ENCODE measurements around the gene TEK.

TEK gene

GRCh38 chr9:27125030-27125429 lies 16.0 kb downstream of the TEK start:
- peak; percentile 47 for DNase-seq

DNA sequence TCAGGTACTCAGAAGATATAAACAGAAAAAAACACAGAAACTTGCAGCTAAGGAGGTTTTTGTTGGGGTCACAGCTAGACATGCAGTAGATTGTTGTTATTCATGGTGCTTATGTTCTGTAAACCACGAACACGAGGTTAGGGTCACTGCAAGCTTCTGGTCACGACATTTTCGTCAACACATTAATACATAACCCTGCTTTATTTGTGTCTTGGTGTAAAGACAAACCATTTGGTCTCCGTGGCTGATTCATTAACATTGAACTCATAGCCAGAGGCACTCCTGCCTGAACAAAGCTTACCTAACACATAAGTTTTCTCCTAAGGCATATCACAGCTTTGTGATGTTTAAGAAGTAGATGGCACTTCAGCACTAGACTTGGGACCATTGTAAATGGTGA lies 16.9 kb downstream of the TEK start:
- no peak for DNase-seq

GRCh38 chr9:27126670-27127069 lies 17.6 kb downstream of the TEK start:
- DNase-seq = no peak

GRCh38 chr9:27129221-27129620 lies 20.2 kb downstream of the TEK start:
- DNase-seq = no peak

DNA sequence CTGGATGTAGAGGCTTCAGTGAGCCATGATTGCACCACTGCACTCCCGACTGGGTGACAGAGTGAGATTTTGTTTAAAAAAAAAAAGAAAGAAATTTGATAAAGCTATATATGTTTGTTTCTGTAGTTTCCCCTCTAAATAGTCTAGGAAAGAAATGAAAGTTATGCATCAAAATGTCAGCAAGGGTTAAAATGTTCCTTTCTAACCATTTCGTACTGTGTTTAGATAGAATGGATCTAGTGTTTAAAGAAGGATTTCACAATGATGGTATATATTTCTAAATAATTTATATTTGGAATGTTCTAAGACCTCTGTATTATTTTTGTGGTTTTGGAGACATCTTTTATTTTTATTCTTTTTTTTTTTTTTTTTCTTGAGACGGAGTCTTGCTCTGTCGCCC lies 22.7 kb downstream of the TEK start:
- DNase-seq = no peak

DNA sequence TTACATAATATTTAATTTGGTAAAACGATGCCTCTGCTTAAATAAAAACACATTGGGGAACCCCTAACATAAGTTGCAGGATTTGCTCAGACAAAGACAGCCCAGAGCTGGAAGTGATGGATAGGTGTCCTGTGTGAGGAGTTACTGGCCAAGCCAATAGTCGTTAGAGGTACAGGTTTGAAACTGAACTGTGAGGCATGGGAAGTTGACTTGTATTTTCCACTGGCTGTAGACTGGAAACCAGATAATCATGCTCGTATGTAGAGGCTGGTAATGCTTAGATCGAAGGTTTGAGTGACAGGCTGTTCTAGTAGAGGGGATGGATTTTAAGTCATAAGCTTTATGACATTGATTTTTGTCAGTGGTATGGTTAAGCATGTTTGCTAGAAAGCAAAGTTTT lies 24.8 kb downstream of the TEK start:
- no peak for DNase-seq

DNA sequence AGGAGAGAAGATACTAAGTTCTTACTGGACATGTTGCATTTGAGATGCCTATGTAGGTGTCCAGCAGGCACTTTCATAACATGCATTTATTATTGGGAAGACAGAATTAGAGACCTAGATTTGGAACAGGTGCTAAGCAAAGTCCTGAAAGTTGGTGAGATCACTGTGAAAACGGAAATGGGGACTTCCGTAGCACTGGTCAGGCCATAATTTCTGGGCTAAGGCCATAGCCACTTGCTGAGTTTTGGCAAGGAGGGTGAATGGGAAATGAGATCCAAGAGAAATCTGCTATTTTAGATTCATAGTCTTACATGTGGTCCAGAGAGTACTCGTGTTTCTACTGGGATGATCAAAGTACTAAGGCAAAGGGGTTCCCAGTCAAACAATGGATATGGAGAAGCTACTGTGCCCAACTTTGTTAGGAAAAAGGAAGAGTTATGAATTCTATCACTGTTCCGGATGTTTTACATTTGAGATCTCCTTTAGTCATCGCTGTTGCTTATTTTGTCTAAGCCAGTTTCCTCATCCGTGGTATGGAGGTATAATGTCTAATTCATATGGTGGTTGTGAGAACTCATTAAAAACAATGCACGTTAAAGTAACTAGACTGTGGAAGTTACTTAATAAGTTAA lies 33.4 kb downstream of the TEK start:
- no peak for DNase-seq

- no peak for DNase-seq
These were observed 36.1 kb downstream of the TEK start for GRCh38 chr9:27145143-27145542.

- DNase-seq = no peak
These were observed 40.6 kb downstream of the TEK start for GRCh38 chr9:27149651-27150050.

- DNase-seq = no peak
These were observed 41.9 kb downstream of the TEK start for GRCh38 chr9:27150746-27151406.

DNA sequence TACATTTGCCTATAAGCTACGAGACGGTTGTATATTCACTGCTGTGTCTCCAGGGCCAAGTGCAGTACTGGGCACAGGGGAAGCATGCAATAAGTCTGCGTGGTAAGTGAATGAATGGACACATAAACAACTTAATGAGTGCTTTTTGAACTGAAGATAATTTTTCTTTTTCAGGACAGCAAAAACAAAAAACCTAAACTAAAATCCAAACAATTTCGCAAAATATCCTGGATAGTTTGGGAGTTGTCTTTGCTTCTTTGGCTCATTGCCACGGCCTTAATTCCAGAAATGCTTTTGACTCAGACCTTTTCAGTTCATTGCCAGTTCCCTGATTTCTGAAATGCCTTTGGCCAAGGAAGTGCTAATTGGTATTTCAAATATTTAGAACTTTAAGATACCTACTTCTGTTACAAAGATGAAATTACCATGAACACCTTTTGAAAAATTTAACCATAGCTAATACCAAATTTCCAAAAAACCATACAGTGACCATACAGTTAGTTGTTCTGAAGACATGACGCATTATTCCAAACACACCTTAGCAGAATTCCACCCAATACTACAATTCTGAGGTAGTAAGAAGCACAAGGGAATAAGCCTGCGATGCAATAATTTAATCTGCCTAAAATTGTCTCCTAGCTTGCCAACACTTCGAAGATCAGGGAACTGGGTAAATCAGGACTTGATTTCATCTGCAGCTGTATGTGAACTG lies 42.8 kb downstream of the TEK start:
- DNase-seq = peak; percentile 51

DNA sequence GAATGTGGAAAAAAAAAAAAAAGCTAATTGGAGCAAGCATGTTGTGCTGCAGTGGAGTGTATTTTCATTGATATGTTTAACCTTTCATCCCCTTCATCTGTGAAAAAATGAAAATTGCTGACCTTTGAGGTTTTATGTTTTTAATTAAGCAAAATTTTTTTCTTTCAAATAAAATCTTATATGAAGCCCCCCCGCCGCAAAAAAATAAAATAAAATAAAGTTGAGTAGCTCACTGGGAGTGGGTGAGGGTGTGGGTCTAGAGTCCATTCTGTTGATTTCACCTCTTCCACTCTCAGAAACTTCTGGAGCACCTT lies 43.3 kb downstream of the TEK start:
- no peak for DNase-seq

DNA sequence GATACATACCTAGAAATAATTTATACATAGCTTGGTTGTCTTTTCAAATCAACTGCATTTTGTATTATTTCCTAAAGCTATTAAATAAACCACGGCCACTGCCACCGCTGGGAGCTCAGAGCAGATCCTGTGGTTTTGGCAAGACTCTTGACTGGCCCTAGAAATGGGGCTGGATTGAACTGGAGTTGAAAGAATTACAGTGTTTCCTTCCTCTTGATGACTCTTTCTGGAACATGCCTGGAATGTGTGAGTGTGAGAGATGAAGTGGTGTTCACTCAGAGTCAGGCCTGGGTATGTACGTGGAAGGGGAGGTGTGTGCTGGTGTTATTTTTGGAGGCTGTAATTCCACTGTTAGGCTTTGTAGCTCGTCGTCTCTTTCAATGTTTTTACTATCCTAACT lies 45.9 kb downstream of the TEK start:
- no peak for DNase-seq

DNA sequence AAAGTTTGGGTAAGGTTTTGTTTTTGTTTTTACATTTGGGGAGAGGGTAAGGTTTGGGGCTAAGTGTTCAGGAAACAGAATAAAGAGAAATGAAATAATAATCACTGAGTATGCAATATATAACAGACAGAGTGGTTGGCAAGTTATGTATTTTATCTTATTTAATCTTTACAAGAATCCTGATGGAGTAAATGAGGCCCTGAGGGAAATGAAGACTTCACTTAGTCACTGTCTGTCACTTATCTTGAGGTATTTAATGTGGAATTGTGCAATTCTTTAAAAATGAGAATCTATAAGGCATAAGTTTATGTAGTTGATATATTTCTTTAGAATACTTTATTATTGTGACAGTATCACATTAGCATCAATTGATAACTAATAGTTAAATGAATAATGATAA lies 48.1 kb downstream of the TEK start:
- no peak for DNase-seq

GRCh38 chr9:27157736-27158135 lies 48.7 kb downstream of the TEK start:
- DNase-seq = no peak

GRCh38 chr9:27160636-27161035 lies 51.6 kb downstream of the TEK start:
- no peak for DNase-seq

GRCh38 chr9:27162045-27162444 lies 53.0 kb downstream of the TEK start:
- DNase-seq = peak; percentile 57

GRCh38 chr9:27165068-27165467 lies 56.0 kb downstream of the TEK start:
- DNase-seq = no peak

- no peak for DNase-seq
These were observed 56.6 kb downstream of the TEK start for GRCh38 chr9:27165670-27166069.

DNA sequence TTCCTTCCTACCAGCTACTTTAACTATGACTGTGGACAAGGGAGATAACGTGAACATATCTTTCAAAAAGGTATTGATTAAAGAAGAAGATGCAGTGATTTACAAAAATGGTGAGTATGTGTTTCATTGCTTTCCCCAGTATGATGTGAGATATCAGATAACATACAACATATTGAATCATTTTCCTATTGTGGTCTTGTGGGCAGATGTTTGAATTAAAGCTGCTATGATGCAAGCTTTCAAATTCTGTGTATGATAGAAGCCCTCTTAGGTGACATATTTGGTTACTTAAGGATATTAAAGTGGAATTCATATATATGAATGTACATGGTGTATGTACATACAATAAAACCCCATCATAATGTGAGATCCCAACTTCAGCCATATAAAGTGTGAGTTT lies 59.5 kb downstream of the TEK start:
- DNase-seq = no peak

DNA sequence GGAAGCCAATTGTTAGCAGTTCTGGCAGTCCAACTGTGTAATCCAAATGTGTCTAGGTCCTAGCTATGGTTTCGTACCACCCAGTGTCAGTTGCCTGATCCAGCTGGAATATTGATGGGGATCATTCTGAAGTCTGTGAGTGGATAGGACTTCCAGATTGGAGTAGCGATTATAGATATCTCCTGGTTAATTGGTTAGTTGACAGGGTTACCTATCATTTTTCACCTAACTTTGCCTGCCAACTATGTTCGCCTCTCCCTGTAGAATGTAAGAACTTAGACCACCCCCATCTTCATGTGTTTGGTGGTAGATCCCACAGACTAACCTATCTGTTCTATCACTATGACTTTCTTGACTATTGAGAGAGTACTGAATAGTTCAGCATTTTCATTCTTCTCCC lies 59.9 kb downstream of the TEK start:
- DNase-seq = no peak

DNA sequence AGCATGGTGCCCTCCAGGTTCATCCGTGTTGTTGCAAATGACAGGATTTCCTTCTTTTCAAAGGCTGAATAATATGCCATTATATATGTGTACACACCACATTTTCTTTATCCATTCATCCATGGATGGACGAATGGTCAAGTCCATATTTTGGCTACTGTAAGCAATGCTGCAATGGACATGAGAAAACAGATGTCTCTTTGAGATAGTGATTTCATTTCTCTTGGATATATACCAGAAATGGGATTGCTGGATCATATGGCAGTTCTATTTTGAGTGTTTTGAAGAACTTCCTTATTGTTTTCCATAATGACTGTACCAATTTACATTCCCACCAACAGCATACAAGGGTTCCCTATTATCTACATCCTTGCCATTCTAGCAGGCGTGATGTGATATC lies 67.9 kb downstream of the TEK start:
- DNase-seq = no peak

GRCh38 chr9:27179245-27179865 lies 70.3 kb downstream of the TEK start:
- no peak for DNase-seq

- DNase-seq = no peak
These were observed 72.4 kb downstream of the TEK start for GRCh38 chr9:27181381-27181780.

All from eye (tissue), 1 donor.